Right lobe of liver (tissue), 4 donors: Measurements from ENCODE around the gene HLA-DPB1.

Experiments
- POLR2A ChIP-seq: fragments of 450-650 bp; IDR thresholded peaks from one replicate; pipeline ENCODE4 v1.6.1; 2017; ENCODE audit warnings: antibody characterized with exemption, mild to moderate bottlenecking
- TF ChIP-seq, protein P1 (sequence below), 4 donors: fragments of 200-600 bp in 3 of 4; fragments of 450-650 bp in 1 of 4; IDR thresholded peaks; one replicate each; pipeline versions ENCODE4 v1.5.1 to v1.8.0; 2016 to 2022; ENCODE audit warnings: antibody characterized with exemption in 4 of 4, mild to moderate bottlenecking in 2 of 4
- donor health status: DM: no; HTN: no; CAD: no.
- donor health status: DM: no; HTN: no; CAD: no.
- donor health status: DM: no; HTN: yes; CAD: no.

DNA sequence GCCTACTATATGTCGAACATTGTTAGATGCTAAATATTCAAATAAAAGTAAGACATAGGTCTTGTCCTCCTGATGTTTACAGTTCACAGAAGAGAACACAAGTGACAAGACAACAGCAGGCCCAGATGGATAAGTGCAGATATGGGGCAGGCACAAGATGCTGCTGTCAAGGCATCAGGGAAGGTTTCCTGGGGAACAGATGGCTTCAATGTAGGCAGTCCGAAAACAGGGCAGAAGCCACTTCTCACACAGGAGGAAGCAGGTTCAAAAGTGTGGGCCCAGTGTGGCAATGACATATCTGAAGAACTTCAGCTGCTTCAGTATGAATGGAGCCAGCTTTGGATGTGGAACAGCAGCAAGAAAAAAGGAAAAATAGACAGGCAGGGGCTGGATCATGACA, 32.5 kb downstream of the HLA-DPB1 start:
- TF ChIP-seq, protein P1, sequence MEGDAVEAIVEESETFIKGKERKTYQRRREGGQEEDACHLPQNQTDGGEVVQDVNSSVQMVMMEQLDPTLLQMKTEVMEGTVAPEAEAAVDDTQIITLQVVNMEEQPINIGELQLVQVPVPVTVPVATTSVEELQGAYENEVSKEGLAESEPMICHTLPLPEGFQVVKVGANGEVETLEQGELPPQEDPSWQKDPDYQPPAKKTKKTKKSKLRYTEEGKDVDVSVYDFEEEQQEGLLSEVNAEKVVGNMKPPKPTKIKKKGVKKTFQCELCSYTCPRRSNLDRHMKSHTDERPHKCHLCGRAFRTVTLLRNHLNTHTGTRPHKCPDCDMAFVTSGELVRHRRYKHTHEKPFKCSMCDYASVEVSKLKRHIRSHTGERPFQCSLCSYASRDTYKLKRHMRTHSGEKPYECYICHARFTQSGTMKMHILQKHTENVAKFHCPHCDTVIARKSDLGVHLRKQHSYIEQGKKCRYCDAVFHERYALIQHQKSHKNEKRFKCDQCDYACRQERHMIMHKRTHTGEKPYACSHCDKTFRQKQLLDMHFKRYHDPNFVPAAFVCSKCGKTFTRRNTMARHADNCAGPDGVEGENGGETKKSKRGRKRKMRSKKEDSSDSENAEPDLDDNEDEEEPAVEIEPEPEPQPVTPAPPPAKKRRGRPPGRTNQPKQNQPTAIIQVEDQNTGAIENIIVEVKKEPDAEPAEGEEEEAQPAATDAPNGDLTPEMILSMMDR (IDR thresholded peaks at IDR 0.05): no peak
- TF ChIP-seq POLR2A: no peak
